ENCODE measurements around the gene ARID5B.

ARID5B gene

DNA sequence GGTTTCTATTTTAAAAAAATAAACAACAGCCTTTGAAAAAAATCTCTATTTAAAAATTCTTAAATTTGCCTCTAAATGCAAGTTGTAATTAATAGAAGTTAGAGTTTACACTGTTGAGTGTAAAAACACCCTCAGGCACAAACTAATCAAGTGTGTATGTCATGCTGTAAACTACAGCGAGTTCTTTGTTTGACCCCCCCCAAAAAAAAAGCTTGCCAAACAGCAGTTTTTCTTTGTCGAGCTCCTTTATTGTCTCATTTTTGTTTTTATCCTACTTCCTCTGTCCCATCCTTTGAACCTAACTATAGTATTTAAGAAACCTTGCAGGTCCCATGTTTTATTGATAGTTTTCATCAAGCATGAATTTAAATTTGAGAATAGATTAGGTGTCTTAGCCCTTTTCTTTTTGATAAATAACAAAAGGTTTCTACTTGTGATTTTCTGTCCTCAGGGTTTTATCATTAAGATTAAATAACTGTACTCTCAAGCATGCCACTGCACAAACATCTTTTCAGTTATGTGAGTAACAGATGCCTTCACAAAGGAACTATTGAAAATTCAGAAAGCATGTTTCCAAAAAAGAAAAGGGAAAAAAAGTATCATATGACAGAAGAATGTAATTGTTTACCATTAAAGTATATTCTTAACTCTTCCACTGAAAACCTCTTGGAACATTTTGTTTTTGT lies 176.0 kb downstream of the ARID5B start:
- H3K27me3 ChIP-seq (ENCODE audit: low read depth), result no peaks in the 10 kb centered on the region
- peaks cover 64% of the 10 kb centered on the region for H3K4me1 ChIP-seq
- in situ Hi-C loops (cut with MboI; ENCODE audit: low sequenced_read_pairs), result no loop called here
- H3K36me3 ChIP-seq (replicated peaks), result peaks cover 4% of the 10 kb centered on the region; the same call in 1 of the 2 replicates
- peak in 1 of 2 experiments; percentile 84 for DNase-seq (ENCODE audit: low spot score in 2 of 2)
- no peak overlapping the region for H3K4me3 ChIP-seq
- no peaks in the 10 kb centered on the region for H3K9me3 ChIP-seq

DNA sequence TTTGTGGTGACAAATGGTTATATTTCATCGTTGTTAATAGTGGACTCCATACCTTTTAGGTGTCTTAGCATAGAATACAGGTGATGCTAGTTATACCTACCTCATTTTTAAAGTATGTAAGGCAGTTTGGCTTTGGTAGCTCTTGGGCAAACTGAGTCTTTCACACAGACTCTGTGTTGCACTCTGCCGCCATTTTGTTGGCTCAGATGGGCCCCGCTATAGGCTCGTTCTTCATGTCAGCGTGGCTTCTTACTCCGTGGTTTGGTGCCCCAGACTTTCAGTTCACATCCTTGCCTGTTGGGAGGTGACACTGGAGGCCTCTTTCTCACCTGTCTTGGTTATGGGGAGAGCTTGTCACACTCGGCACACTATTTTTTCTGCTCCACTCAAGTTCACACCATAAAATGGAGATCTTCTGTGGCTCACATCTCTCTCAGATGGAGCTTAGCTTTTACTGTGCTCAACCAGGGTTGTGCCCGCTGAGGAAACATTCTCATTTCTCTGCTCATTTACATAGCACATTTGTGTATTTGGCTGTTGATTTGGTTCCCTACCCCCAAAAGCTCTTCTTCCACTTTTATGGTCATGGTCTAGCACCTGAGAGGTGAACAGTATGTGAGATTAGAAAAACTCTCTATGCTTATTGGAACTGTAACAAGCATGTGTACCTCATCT lies 178.5 kb downstream of the ARID5B start:
- peaks cover under 1% of the 10 kb centered on the region; the same call in 1 of the 2 replicates for H3K36me3 ChIP-seq (replicated peaks)
- DNase-seq (ENCODE audit: low spot score in 2 of 2), result no peak
- in situ Hi-C loops (cut with MboI; ENCODE audit: low sequenced_read_pairs), result no loop called here
- H3K4me3 ChIP-seq, result no peak overlapping the region
- H3K27me3 ChIP-seq (ENCODE audit: low read depth), result no peaks in the 10 kb centered on the region
- H3K4me1 ChIP-seq, result peaks cover 65% of the 10 kb centered on the region
- no peaks in the 10 kb centered on the region for H3K9me3 ChIP-seq

DNA sequence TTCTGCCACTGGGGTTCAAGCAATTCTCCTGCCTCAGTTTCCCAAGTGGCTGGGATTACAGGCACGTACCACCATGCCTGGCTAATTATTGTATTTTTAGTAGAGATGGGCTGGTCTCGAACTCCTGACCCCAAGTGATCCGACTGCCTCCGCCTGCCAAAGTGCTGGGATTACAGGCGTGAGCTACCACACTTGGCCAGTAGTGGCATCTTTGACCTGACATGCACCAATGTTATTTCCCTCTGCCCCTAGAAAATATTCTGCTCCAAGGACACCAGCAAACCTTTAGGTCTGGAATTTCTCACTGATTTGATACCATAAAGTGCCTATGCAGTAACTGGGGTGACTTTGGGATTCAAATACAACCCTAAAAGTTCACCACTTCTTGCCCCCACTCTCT lies 179.4 kb downstream of the ARID5B start:
- in situ Hi-C loops (cut with MboI; ENCODE audit: low sequenced_read_pairs), result no loop called here
- Histone ChIP-seq H3K4me3 (no peak overlapping the region), H3K36me3 (replicated peaks) (peaks cover 8% of the 10 kb centered on the region), H3K27me3 (ENCODE audit: low read depth) (no peaks in the 10 kb centered on the region), H3K9me3 (no peaks in the 10 kb centered on the region), H3K4me1 (peaks cover 65% of the 10 kb centered on the region)
- DNase-seq (ENCODE audit: low spot score in 2 of 2), result peak in 1 of 2 experiments; percentile 50

DNA sequence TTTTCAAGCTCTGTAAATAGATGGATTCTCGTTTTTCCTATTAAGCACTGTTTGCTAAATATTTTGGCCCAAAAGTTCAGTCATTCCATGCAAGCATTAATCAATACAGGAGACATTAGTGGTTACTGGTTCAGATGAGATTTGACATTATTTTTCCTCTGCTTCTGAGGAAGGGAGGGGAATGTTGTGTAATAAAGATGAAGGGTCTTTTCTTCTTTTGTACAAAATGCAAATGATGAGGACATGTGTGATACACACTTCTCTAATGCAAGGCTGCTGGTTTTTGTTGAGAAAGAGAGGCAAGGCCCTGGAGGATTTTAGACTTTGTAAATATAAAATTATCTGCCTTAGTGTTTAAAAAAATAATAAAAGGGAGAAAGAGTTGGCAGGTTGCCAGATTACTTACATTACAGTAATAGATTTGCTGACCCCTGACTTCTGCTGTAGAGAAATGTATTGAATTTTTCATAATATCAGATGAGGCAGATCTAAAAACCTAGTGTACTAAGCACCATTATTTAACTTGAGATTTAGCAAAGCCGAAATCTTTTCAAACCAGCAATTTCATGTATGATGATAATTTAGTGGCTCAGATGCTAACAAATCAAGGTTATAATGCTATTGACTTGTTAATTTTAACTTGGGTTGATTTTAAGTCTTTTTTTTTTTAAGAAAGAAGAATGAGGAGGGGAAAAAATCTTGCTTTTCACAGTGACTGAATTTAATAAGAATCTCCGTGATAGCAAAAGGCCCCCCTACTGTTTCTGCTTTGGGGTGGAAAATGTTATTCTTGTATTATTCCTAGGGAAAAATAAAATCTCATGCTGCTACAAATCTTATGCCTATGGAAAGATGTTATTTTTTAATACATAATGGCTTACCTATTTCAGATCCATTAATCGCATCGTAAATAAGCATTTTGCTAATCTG lies 180.1 kb downstream of the ARID5B start:
- Histone ChIP-seq H3K36me3 (replicated peaks) (peaks cover 12% of the 10 kb centered on the region), H3K27me3 (ENCODE audit: low read depth) (no peaks in the 10 kb centered on the region), H3K4me3 (no peak overlapping the region), H3K4me1 (peaks cover 61% of the 10 kb centered on the region), H3K9me3 (no peaks in the 10 kb centered on the region)
- peak; percentile 51 to 93 for DNase-seq (ENCODE audit: low spot score in 2 of 2)
- in situ Hi-C loops (cut with MboI; ENCODE audit: low sequenced_read_pairs), result no loop called here

DNA sequence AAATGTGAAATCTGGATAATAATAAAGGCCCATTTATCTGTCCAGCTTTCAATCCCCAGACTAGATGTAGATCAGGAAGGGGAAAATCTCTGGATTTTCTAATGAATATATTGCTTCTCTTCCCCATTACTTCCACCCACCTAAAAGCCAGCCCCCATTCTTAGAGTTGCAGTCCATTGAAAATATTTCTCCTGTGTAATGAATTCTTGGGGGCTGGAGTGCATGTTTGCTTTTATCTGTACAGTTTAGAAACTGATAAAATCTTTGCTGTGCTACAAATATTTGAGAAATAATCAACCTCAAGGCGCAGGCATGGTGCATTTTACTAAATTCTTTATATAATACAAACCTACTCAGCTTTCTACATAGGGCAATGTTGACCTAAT lies 180.8 kb downstream of the ARID5B start:
- in situ Hi-C loops (cut with MboI; ENCODE audit: low sequenced_read_pairs), result no loop called here
- H3K36me3 ChIP-seq (replicated peaks), result peaks cover 12% of the 10 kb centered on the region
- H3K4me3 ChIP-seq, result no peak overlapping the region
- H3K27me3 ChIP-seq (ENCODE audit: low read depth), result no peaks in the 10 kb centered on the region
- peaks cover 55% of the 10 kb centered on the region for H3K4me1 ChIP-seq
- H3K9me3 ChIP-seq, result no peaks in the 10 kb centered on the region
- DNase-seq (ENCODE audit: low spot score in 2 of 2), result peak in 1 of 2 experiments; percentile 42

DNA sequence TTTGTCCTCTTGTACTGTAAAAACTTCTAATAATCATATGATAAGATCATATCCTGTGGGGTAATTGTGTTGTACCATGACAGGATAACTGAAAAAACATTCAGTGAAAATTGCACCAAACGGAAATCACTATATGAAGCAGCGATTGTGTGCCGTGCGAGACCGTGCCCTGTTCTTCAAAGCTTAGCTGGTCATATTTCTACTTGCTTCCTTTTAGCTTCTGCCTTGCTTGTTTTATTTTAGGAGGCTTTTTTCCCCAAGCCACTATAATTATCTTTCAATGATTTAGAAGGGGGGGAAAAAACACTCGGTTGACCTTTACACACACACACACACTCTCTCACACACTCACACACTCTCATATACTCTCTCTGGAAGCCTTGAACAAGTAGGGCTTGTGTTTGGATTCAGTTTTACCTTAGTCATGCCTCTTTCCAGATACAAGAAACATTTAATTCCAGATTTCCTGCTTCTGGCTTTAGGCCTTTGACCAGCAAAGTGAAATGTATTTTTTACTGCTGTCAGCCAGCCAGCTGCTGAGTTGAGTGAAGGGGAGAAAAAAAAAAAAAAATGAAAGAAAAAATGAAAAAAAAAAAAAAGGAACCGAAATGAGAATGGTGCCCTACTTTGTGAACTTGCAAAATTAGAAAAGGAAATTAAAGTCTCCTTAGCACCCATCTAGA lies 181.4 kb downstream of the ARID5B start:
- peak in 1 of 2 experiments; percentile 13 for DNase-seq (ENCODE audit: low spot score in 2 of 2)
- peaks cover 12% of the 10 kb centered on the region for H3K36me3 ChIP-seq (replicated peaks)
- peaks cover 49% of the 10 kb centered on the region for H3K4me1 ChIP-seq
- in situ Hi-C loops (cut with MboI; ENCODE audit: low sequenced_read_pairs), result no loop called here
- H3K9me3 ChIP-seq, result no peaks in the 10 kb centered on the region
- no peak overlapping the region for H3K4me3 ChIP-seq
- no peaks in the 10 kb centered on the region for H3K27me3 ChIP-seq (ENCODE audit: low read depth)

DNA sequence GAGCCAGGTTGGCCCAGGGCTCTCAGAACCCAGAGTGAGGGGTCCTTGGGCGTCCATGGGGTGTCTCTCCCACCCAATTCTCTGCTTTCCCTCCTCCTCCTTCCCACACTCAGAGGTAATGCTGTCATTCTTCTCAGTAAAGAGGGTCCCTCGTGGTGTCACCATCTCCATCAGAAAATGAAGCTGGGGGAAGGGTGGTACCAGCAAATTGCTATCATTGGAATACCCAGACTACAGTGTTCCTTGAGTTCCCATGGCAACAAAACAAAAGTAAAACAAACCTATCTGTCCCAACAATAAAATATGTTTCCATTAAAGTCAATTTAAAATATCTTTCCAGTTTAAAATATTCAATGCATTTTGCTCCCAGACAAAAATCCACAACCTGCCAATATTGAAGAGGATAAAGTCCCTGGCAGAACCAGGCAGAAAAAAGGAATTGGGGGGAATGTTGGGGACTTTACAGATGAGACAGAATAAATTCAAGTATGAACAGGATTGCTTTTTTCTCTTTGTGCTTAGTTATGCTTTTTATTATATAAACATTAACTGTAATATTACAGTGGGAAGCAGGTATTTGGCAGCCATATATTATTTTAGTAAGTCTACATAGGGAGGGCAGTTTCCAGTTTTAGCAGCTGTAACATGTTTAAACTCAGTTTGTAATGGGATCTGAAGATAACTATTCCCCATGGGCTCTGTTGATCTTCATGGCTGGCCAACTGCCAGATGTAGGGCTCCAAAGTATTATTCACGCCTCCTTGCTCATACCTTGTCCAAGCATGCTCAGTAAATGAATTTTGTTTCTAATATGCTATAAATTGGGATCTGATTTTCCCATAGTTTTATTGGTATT lies 182.1 kb downstream of the ARID5B start:
- in situ Hi-C loops (cut with MboI; ENCODE audit: low sequenced_read_pairs), result no loop called here
- no peaks in the 10 kb centered on the region for H3K9me3 ChIP-seq
- H3K36me3 ChIP-seq (replicated peaks), result peaks cover 18% of the 10 kb centered on the region
- H3K4me3 ChIP-seq, result no peak overlapping the region
- H3K27me3 ChIP-seq (ENCODE audit: low read depth), result no peaks in the 10 kb centered on the region
- peaks cover 44% of the 10 kb centered on the region for H3K4me1 ChIP-seq
- DNase-seq (ENCODE audit: low spot score in 2 of 2), result peak; percentile 70 to 77

DNA sequence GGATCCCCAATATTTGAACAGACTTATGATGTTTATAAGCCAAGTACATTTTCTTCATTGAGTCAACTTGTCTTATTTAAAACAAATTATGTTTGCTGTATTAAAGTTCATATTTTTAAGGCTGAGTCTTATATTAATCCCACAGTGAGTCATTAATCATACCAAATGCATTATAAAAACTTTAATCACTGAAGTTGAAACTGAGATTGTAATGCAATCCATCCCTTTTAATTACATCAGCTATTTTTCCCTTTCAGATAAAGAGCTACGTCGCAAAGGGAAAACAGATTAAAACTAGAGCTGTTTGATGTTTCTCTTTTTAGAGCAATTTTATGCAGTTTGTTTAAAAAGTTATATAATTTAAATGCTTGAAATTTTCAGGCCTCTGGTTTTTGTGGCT lies 183.0 kb downstream of the ARID5B start:
- DNase-seq (ENCODE audit: low spot score in 2 of 2), result no peak
- Histone ChIP-seq H3K9me3 (no peaks in the 10 kb centered on the region), H3K4me3 (no peak overlapping the region), H3K27me3 (ENCODE audit: low read depth) (no peaks in the 10 kb centered on the region), H3K4me1 (peaks cover 44% of the 10 kb centered on the region), H3K36me3 (replicated peaks) (peaks cover 18% of the 10 kb centered on the region)
- in situ Hi-C loops (cut with MboI; ENCODE audit: low sequenced_read_pairs), result no loop called here

DNA sequence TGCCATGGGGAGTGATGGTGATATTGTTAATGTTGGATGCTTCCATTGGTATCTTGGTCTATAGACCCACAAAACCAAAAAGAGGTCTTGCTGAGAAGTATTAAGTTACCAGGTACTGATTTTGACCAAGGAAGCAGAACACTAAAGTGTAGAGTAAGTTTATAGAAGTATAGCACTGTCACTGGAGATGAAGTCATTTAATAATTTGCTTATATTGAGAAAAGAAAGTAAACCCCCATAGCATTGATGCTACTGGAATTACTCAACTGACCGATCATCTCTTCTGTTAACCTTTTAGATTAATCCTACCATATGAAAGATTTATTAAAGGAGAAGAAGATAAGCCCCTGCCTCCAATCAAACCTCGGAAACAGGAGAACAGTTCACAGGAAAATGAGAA lies 183.9 kb downstream of the ARID5B start:
- Histone ChIP-seq H3K36me3 (replicated peaks) (peaks cover 24% of the 10 kb centered on the region), H3K4me3 (no peak overlapping the region), H3K27me3 (ENCODE audit: low read depth) (no peaks in the 10 kb centered on the region), H3K9me3 (no peaks in the 10 kb centered on the region), H3K4me1 (peaks cover 41% of the 10 kb centered on the region)
- DNase-seq (ENCODE audit: low spot score in 2 of 2), result no peak
- in situ Hi-C loops (cut with MboI; ENCODE audit: low sequenced_read_pairs), result no loop called here

DNA sequence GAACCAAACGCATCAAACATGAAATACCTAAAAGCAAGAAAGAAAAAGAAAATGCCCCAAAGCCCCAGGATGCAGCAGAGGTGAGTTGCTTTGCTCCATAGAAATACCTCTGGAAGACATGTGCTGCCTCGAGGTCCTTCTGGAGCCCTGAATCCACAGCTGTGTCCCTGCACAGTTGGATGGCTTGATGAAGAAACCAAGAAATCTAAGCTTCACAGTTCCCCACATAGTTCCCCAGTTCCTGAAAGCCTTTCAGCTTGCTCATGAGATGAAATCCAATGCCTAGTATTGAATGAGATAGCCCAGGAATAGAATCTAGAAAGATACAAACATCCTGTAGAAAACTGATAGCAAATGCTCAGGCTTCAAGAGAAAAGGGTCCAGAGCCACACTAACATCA lies 184.3 kb downstream of the ARID5B start:
- Histone ChIP-seq H3K9me3 (no peaks in the 10 kb centered on the region), H3K36me3 (replicated peaks) (peaks cover 28% of the 10 kb centered on the region), H3K4me3 (no peak overlapping the region), H3K4me1 (peaks cover 37% of the 10 kb centered on the region), H3K27me3 (ENCODE audit: low read depth) (no peaks in the 10 kb centered on the region)
- in situ Hi-C loops (cut with MboI; ENCODE audit: low sequenced_read_pairs), result no loop called here
- DNase-seq (ENCODE audit: low spot score in 2 of 2), result no peak

DNA sequence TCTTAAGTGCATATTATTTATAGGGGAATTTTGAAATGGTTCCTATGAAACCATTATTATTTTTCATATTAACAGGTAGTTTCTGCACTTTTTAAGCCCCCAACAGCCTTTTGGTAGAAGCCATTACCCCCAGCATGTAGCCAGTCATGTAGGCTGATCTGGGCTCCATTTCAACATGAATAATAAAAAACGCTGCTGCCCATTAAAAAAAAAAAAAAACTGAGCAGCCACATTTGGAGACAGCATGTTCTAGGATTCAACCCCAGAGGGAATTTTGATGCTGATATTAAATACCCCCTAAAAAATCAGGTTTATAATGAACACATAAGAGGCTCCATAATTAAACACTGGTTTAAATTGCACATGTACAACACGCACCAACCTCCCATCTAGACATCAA lies 185.8 kb downstream of the ARID5B start:
- peaks cover 43% of the 10 kb centered on the region for H3K36me3 ChIP-seq (replicated peaks)
- no peaks in the 10 kb centered on the region for H3K9me3 ChIP-seq
- H3K4me1 ChIP-seq, result peaks cover 23% of the 10 kb centered on the region
- no peaks in the 10 kb centered on the region for H3K27me3 ChIP-seq (ENCODE audit: low read depth)
- no peak for DNase-seq (ENCODE audit: low spot score in 2 of 2)
- H3K4me3 ChIP-seq, result no peak overlapping the region
- in situ Hi-C loops (cut with MboI; ENCODE audit: low sequenced_read_pairs), result no loop called here

DNA sequence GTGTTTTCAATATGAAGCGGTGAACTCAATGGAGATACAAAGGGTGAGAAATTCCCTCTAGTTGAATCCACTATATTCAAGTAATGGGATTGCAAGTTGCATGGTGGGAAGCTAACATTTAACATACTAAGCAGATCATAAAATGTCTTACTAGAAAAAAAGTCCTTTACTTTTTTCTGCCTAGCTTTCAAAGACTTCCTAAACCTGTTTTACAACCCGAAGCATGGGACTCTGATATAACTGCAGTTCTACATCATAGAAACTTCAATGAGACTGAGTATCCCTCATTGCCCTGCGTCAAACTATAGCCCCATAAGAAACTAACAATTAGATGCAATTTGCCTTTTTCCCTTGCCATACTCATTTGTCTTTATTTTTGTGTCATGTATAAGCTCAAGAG lies 187.3 kb downstream of the ARID5B start:
- Histone ChIP-seq H3K36me3 (replicated peaks) (peaks cover 47% of the 10 kb centered on the region), H3K4me1 (peaks cover 21% of the 10 kb centered on the region), H3K27me3 (ENCODE audit: low read depth) (no peaks in the 10 kb centered on the region), H3K4me3 (no peak overlapping the region), H3K9me3 (no peaks in the 10 kb centered on the region)
- DNase-seq (ENCODE audit: low spot score in 2 of 2), result no peak
- in situ Hi-C loops (cut with MboI; ENCODE audit: low sequenced_read_pairs), result no loop called here
